HT-29 (cell line): ENCODE results near the gene DHX57. TPM values are rescaled to one million over a fixed set of nuclear protein-coding genes. Genes with fewer than 3 reads are reported as not detected.
"Not testable (repeated sequence)": the region's sequence is repeated elsewhere in the genome, so short reads cannot be mapped to it uniquely, and the experiment has no call there.

ENCODE experiments used
- DNase-seq: peaks from one replicate; pipeline ENCODE4 v3.0.0-alpha.2; 2015; ENCODE audit warnings: low spot score
- total RNA-seq: library from RNA; depleted of rRNA; stranded (reverse); fragments of >200 nt; shearing (Covaris generic); gene quantifications from 2 replicates; pipeline ENCODE4 v1.2.3, GENCODE V29; 2014

The DHX57 gene
- total RNA-seq, 1 experiment from 2014 or later: 7.3 TPM

DNA sequence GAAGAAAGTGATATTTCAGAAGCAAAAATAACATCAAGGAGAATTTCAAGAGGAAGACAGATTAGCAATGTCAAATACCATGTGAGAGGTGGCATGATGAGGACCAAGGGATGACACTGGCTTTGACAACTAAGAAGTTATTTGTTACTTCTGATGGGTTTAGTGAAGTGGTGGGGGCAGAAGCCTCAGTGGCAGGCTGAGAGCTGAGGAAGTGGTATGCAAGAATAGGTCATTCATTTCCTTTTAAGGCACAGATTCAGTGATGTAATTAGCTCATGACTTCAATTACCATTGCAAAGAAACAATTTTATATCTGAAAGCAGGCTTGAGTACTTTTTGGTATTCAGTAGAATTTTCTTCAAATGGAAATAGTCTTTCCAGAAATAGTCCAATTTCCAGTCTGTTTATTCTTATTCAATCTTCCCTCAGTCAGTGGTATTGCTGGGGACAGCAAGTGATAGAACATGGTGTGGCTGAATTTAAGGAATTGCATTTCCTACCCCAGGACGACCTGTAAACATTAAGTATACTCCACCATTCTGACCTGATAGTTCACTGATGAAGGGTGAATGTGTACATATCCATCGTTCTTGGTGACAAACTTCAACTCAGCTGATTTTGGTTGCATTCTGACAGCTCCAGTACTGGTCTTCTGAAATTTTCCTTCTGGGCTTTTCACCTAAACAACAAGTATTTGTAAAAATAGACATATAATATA is 69.6 kb downstream of the DHX57 start:
- DNase-seq: no peak

GRCh38 chr2:38797953-38798352 is 77.8 kb downstream of the DHX57 start:
- no peak for DNase-seq

GRCh38 chr2:38797250-38797676 is 78.5 kb downstream of the DHX57 start:
- DNase-seq: no peak

DNA sequence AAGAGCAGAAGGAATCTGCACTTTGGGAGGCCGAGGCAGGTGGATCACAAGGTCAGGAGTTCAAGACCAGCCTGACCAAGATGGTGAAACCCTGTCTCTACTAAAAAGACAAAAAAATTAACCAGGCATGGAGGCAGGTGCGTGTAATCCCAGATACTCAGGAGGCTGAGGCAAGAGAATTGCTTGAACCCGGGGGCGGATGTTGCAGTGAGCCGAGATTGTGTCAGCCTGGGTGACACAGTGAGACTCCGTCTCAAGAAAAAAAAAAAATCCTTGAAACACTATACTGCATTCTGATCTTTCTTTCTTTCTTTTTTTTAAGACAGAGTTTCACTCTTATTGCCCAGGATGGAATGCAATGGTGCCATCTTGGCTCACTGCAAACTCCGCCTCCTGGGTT is 80.7 kb downstream of the DHX57 start:
- DNase-seq: not testable (repeated sequence)

DNA sequence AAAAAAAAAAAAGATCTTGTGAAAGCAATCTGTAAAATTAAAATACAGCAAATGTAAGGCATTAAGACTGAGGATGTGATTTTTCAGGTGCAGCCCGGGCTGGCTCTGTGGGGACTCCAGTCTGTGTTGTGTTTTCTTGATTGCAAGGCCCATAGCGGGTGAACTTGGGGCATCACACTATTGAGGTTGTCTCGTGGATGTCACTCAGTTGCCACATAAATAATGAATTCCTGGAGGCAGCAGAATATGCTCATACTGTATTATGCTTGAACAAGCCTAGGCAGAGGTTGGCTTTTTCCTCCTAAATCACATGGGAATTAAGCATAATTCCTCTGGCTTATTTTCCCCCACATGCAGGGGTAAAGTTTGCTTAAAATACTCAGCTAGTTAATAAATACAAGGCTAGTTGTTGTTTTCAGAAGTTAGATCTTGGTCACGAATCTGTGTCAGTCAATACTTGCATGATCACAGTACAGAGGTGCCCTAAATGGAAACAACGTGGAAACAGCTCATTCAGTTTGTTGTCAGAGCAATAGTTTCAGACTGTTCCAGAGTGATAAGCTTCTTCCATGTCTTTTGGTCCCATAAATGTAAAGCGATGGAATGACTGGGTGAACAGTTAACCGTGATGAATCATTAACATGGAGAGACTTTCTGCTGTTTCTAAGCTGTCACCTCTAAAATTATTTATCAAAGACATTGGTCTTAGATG is 81.3 kb downstream of the DHX57 start:
- DNase-seq: no peak

DNA sequence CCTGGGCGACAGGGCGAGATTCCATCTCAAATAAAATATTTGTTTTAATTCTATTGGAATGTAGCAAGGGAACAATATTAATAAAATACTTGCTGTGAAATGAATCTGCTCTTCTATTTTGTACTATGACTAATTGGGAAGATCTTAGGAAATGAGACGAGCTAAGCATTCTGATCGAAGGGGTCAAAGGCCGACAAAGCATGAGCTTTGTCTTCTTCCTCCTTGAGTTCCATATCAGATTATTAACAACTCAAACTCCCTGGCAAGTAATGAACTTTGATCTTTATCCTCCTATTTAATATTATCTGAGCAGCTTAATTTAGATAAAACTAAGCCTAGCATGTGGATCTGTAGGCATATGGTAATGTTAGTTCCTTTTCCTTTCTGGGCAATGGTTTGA is 82.2 kb downstream of the DHX57 start:
- DNase-seq: no peak

DNA sequence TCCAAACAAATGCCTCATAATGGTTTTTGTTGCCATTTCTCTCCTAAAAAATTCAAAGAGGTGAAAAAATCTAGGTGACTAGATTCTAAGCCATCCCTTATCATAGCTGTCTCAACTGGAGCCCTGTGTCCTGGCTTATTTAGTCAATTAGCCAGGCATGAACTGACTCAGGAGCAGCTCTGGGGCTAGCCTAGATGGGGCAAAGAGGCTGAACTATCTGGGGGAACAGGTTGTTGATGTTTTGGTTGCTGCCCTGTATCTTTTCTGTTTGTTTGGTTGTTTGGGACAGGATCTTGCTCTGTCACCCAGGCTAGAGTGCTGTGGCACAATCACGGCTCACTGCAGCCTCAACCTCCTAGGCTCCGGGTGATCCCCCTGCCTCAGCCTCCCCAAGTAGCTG is 83.0 kb downstream of the DHX57 start:
- no peak for DNase-seq

GRCh38 chr2:38792321-38792720 is 83.4 kb downstream of the DHX57 start:
- DNase-seq: not testable (repeated sequence)

GRCh38 chr2:38791744-38792143 is 84.0 kb downstream of the DHX57 start:
- no peak for DNase-seq

GRCh38 chr2:38789691-38790090 is 86.0 kb downstream of the DHX57 start:
- no peak for DNase-seq

GRCh38 chr2:38788306-38788705 is 87.4 kb downstream of the DHX57 start:
- no peak for DNase-seq

DNA sequence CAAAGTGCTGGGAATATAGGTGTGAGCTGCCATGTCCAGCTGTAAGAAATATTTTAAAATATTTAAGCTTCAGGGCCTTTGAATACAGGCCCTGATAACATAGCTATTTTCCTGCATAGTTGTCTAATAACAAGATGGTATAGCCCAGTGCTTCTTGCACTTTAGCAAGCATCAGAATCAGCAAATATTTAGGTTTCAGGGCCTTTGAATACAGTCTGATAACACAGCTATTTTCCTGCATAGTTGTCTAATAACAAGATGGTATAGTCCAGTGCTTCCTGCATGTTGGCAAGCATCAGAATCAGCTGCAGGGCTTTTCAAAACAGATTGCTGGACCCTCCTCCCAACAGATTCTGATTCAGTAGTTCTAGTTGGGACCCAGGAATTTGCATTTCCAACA is 92.1 kb downstream of the DHX57 start:
- no peak for DNase-seq

- DNase-seq: no peak
These were observed 97.0 kb downstream of the DHX57 start for GRCh38 chr2:38778687-38779082.

DNA sequence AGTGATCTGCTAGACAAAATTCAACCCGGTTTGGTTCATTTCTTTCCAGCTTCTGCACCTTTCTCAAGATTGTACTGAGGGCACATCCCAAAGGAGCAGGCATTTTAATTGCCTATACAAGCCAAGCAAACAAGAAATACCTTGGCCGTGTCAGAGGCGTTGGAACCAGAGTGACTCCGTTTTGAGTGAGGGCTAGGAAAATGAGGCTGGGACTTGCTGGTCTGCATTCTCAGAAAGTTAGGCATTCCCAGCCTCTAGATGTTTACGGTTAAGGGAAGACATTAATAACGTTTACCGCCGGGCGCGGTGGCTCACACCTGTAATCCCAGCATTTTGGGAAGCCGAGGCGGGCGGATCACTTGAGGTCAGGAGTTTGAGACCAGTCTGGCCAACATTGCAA is 99.2 kb downstream of the DHX57 start:
- no peak for DNase-seq

- DNase-seq: no peak
These were observed 99.9 kb downstream of the DHX57 start for GRCh38 chr2:38775921-38776225.

DNA sequence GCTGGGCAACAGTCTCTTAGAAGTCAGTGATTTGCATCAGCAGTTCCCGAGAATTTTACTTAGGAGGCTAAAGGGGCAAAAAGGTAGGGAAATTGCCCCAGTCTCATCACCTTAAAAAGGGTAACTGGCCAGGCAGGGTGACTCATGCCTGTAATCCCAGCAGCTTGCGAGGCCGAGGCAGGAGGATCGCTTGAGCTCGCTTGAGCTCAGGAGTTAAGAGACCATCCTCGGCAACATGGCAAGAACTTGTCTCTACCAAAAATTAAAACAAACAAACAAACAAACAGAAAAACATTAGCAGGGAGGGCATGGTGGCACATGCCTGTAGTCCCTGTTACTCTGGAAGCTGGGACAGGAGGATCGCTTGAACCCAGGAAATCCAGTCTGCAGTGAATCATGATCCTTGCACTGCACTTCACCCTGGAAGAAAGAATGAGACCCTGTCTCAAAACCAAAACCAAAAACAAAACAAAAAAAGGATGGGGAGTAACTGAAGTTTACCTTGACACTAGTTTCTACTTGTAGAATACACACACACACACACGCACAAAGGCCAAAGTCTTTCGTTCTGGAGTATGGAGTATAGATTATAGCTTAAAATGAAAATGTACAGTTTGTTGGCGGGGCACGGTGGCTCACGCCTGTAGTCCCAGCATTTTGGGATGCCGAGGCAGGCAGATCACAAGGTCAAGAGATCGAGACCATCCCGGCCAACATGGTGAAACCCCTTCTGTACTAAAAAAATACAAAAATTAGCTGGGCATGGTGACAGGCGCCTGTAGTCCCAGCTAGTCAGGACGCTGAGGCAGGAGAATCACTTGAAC is 100.4 kb downstream of the DHX57 start:
- DNase-seq: no peak

DNA sequence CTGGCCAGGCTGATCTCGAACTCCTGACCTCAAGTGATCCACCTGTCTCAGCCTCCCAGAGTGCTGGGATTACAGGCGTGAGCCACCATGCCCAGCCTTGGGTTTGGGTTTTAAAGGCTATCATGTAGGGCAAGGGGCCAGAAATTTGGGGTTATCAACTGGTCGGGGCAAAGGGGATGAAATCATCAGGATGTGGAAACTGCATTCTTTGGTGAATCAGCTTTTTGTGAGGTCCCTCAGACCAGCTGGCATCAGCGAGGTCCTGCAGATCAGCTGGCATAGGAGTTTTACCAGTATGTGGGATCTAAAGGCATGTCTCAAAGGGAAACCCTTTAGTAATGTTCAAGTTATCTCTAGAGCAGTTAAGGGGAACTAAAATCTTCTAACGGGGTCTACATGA is 104.1 kb downstream of the DHX57 start:
- no peak for DNase-seq

GRCh38 chr2:38765551-38765950 is 110.2 kb downstream of the DHX57 start:
- no peak for DNase-seq

- no peak for DNase-seq
These were observed 110.6 kb downstream of the DHX57 start for GRCh38 chr2:38765149-38765548.

DNA sequence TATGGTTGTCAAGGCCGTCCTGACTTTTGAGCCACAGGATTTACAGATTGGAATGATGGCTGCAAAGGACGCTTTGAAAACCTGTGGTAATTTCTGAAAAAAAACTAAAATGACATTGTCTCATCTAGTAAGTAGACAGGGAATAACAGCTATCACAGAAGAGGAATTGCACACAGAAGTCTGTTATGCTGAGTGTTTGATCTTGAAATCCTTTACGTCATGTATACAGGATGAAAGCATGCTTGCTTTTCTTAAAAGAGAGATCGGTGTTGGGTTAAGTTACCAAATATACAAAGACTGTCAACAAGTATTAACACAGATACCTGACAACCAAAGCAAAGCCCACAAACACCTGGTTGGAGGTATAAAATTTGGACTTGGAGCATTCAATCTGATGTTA is 112.0 kb downstream of the DHX57 start:
- DNase-seq: no peak

DNA sequence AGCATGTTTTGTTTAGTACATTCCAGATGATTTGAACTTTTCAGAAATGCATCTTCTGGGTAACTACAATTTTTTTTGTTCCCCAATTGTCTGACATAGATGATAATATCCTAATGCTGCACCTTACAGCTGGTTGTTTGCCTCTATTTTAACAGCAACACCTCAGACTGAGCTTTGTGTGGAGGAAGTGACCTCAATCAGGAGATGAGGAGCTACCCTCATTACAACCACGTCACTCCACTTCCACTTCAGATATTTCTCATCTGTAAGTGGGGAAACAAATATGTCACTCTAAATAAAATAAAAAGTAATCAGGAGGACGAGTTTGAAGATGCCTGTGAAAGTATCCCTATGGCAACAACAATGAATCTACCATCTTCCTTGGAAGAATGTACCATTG is 112.5 kb downstream of the DHX57 start:
- no peak for DNase-seq

- not testable (repeated sequence) for DNase-seq
These were observed 119.8 kb downstream of the DHX57 start for GRCh38 chr2:38755891-38756290.

DNA sequence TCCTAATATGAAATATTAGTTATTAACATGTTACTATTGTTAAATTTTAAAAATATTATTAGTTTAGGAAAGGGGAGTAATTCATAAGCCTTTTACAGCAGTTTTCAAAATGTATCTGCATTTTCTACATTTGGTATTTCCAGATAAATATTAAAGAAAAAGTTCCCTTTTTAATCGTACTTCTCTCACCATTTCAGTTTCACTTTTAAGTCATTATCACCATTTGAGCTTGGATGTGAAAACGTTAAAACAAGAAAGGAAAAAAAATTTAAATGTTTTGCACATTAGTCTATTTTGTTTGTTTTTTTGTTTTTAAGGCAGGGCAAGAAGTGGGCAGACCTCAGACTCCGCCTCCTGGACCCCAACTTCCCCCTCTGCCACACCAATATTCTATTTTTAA is 121.2 kb downstream of the DHX57 start:
- DNase-seq: no peak
